Naive thymus-derived CD4-positive, alpha-beta T cell (primary cell): ENCODE results near the gene GSDMA. TPM values are rescaled to one million over a fixed set of nuclear protein-coding genes. Genes with fewer than 3 reads are reported as not detected.
"Not testable (repeated sequence)": the region's sequence is repeated elsewhere in the genome, so short reads cannot be mapped to it uniquely, and the experiment has no call there.

Source experiments
- ATAC-seq: fragments of 150-1000 bp; cut with Tn5 transposase; 2 replicates; pipeline ENCODE4 v1.10.0; 2021; ENCODE audit warnings: mild to moderate bottlenecking, moderate library complexity
- CTCF ChIA-PET: fragments of 350-600 bp; sonication (Branson Sonifier 250); formaldehyde crosslinking; loops from one replicate; lab custom pipeline; 2021; ENCODE audit warnings: antibody characterized with exemption; lab: Charles Lee
- POLR2A ChIA-PET: fragments of 350-600 bp; sonication (Branson Sonifier 250); formaldehyde crosslinking; loops from one replicate; lab custom pipeline; 2021; ENCODE audit warnings: antibody characterized with exemption, inconsistent platforms; lab: Charles Lee
- DNase-seq, 9 donors: peaks; one replicate each; pipeline versions ENCODE4 v3.0.0 to v3.0.0-alpha.2; 2020 to 2022; ENCODE audit warnings: mixed read lengths in 1 of 9
- H3K27ac ChIP-seq: one replicate; pipeline ENCODE4 v1.7.0; 2013; ENCODE audit warnings: mild to moderate bottlenecking, low read depth, low read length, moderate library complexity
- H3K27me3 ChIP-seq, 2 donors: one replicate each; pipeline ENCODE4 v1.7.0; 2013; ENCODE audit warnings: low read length in 2 of 2, mild to moderate bottlenecking in 2 of 2, moderate library complexity in 2 of 2; ENCODE audit not compliant: control insufficient read depth in 2 of 2, insufficient read depth in 2 of 2
- H3K36me3 ChIP-seq, 3 experiments: 1 replicate in 2 of 3; 2 replicates in 1 of 3; pipeline ENCODE4 v1.7.0; 2013; ENCODE audit warnings: low read length in 3 of 3, mild to moderate bottlenecking in 3 of 3, moderate library complexity in 1 of 3; ENCODE audit not compliant: insufficient read depth in 3 of 3, control insufficient read depth in 2 of 3
- H3K4me1 ChIP-seq, 2 donors: one replicate each; pipeline ENCODE4 v1.7.0; 2013; ENCODE audit warnings: low read length in 2 of 2, mild to moderate bottlenecking in 2 of 2, moderate library complexity in 1 of 2; ENCODE audit not compliant: control insufficient read depth in 2 of 2, insufficient read depth in 2 of 2
- H3K4me3 ChIP-seq: 2 replicates; pipeline ENCODE4 v1.7.0; 2013; ENCODE audit warnings: mild to moderate bottlenecking, low read length
- H3K9me3 ChIP-seq, 3 experiments: 1 replicate in 2 of 3; 2 replicates in 1 of 3; pipeline ENCODE4 v1.7.0; 2013; ENCODE audit warnings: low read length in 3 of 3; ENCODE audit not compliant: control insufficient read depth in 2 of 3
- H3K27ac Mint-ChIP-seq, 9 donors: one replicate each; pipeline ENCODE4 v1.8.0; 2020 to 2022; ENCODE audit warnings: mixed read lengths in 9 of 9, mild to moderate bottlenecking in 8 of 9, moderate library complexity in 5 of 9, inconsistent platforms in 2 of 9
- H3K27me3 Mint-ChIP-seq, 5 donors: one replicate each; pipeline ENCODE4 v1.8.0; 2021 to 2022; ENCODE audit warnings: mixed read lengths in 5 of 5, mild to moderate bottlenecking in 1 of 5
- H3K36me3 Mint-ChIP-seq, 5 donors: one replicate each; pipeline ENCODE4 v1.8.0; 2020 to 2022; ENCODE audit warnings: mixed read lengths in 5 of 5, mild to moderate bottlenecking in 3 of 5, inconsistent platforms in 1 of 5
- H3K4me1 Mint-ChIP-seq, 7 donors: one replicate each; pipeline ENCODE4 v1.8.0; 2020 to 2022; ENCODE audit warnings: mixed read lengths in 7 of 7, mild to moderate bottlenecking in 3 of 7, inconsistent platforms in 1 of 7
- H3K4me3 Mint-ChIP-seq, 10 donors: one replicate each; pipeline ENCODE4 v1.8.0; 2020 to 2022; ENCODE audit warnings: mild to moderate bottlenecking in 10 of 10, mixed read lengths in 10 of 10, moderate library complexity in 6 of 10, inconsistent platforms in 2 of 10
- H3K9me3 Mint-ChIP-seq, 11 donors: one replicate each; pipeline ENCODE4 v1.8.0; 2020 to 2022; ENCODE audit warnings: mixed read lengths in 11 of 11, mild to moderate bottlenecking in 4 of 11, inconsistent platforms in 1 of 11, moderate library complexity in 1 of 11
- intact Hi-C, 2 donors: fragments of 100-400 bp; cut with micrococcal nuclease; formaldehyde crosslinking; loops; one replicate each; pipeline ENCODE4 v1.15.1; 2023
- polyA plus RNA-seq, 2 donors: library from polyadenylated mRNA; unstranded; fragments of 300-500 nt; fragmentation: Illumina TruSeq; gene quantifications; one replicate each; pipeline ENCODE4 v1.2.3, GENCODE V29; 2021
- total RNA-seq, 6 experiments: library from RNA in 5 of 6; stranded (reverse) in 5 of 6; gene quantifications; 1 replicate in 5 of 6; 2 replicates in 1 of 6; pipeline ENCODE4 v1.2.3 and lab custom pipeline; 2021 to 2026

The GSDMA gene
- total and polyA plus RNA-seq, 7 experiments from 2014 or later, result 0.22 to 2.4 (median 0.69) TPM; not detected in 2

GRCh38 chr17:40012017-40012647 lies 49.3 kb downstream of the GSDMA start:
- not testable (repeated sequence) for H3K36me3 Mint-ChIP-seq, DNase-seq, H3K4me3 ChIP-seq, H3K36me3 ChIP-seq, H3K27me3 Mint-ChIP-seq, H3K27ac ChIP-seq, H3K4me3 Mint-ChIP-seq, H3K9me3 Mint-ChIP-seq, ATAC-seq, H3K9me3 ChIP-seq, H3K27me3 ChIP-seq, H3K4me1 ChIP-seq
- CTCF ChIA-PET, result interaction anchor here (0.6 to 8.2 kb wide), 9 partner anchors 14 to 521 kb away, joined by 3 to 85 read pairs (median 5); no protein-coding TSS in a partner anchor
- peaks cover 0 to 13% (median 10%) of the 10 kb centered on the region in 7 donors for H3K4me1 Mint-ChIP-seq
- POLR2A ChIA-PET, result interaction anchor here (0.6 to 2.1 kb wide), 4 partner anchors 15 to 692 kb away, joined by 3 to 6 read pairs (median 3); no protein-coding TSS in a partner anchor
- intact Hi-C loops, result loop anchor here (2.0 kb wide), 2 partner anchors 43 to 101 kb away; partner anchors contain the start of gene MED24 (in 1 of the 2)
- peak overlapping the region in 1 of 9 donors; percentile 34 for H3K27ac Mint-ChIP-seq

- ChIA-PET POLR2A (interaction anchor here (0.8 kb wide), 1 partner anchor 70 kb away, joined by 3 read pairs; no protein-coding TSS in a partner anchor), CTCF (interaction anchor here (0.7 to 8.2 kb wide), 9 partner anchors 12 to 180 kb away, joined by 3 to 85 read pairs (median 5); no protein-coding TSS in a partner anchor)
- Mint-ChIP-seq H3K4me1 (peaks cover 0 to 13% (median 10%) of the 10 kb centered on the region in 7 donors), H3K36me3 (peaks cover 4 to 6% (median 5%) of the 10 kb centered on the region in 5 donors), H3K4me3 (no peak overlapping the region), H3K27me3 (peaks cover 0 to 6% (median 0%) of the 10 kb centered on the region in 5 donors), H3K27ac (no peak overlapping the region), H3K9me3 (no peaks in the 10 kb centered on the region)
- Histone ChIP-seq H3K4me3 (no peak overlapping the region), H3K4me1 (peaks cover 0 to 7% of the 10 kb centered on the region in 2 donors), H3K27me3 (no peaks in the 10 kb centered on the region), H3K9me3 (no peaks in the 10 kb centered on the region), H3K36me3 (peaks cover 0 to 17% (median 0%) of the 10 kb centered on the region in 3 experiments), H3K27ac (no peak overlapping the region)
- intact Hi-C loops, result no loop called here
- no peak for DNase-seq
- ATAC-seq, result no peak
Measured at GRCh38 chr17:40014375-40014980, 51.7 kb downstream of the GSDMA start.

- ATAC-seq (no peak), DNase-seq (no peak)
- Histone ChIP-seq H3K9me3 (no peaks in the 10 kb centered on the region), H3K4me3 (no peak within 1 kb of the TSS), H3K27ac (no peak within 1 kb of the TSS), H3K27me3 (no peaks in the 10 kb centered on the region), H3K4me1 (peaks cover 0 to 3% of the 10 kb centered on the region in 2 donors), H3K36me3 (peaks cover 0 to 25% (median 0%) of the 10 kb centered on the region in 3 experiments)
- Mint-ChIP-seq H3K36me3 (peaks cover 4 to 9% (median 5%) of the 10 kb centered on the region in 5 donors), H3K27me3 (peaks cover 0 to 6% (median 0%) of the 10 kb centered on the region in 5 donors), H3K4me1 (peaks cover 0 to 8% (median 7%) of the 10 kb centered on the region in 7 donors), H3K4me3 (no peak within 1 kb of the TSS), H3K27ac (no peak within 1 kb of the TSS), H3K9me3 (no peaks in the 10 kb centered on the region)
- POLR2A ChIA-PET, result interaction anchor here (0.8 to 1.3 kb wide), 2 partner anchors 48 to 69 kb away, joined by 3 read pairs; partner anchors contain the start of gene THRA
- CTCF ChIA-PET, result interaction anchor here (0.8 to 8.2 kb wide), 9 partner anchors 11 to 177 kb away, joined by 3 to 85 read pairs (median 7); no protein-coding TSS in a partner anchor
- intact Hi-C loops, result no loop called here
Measured at GRCh38 chr17:40015005-40015997, 52.5 kb downstream of the GSDMA start, which contains the start of gene CSF3. CSF3 (plus strand) TSS chr17:40015440; CDS start chr17:40015475, 35 bp downstream.

- ChIA-PET CTCF (interaction anchor here (0.6 to 8.2 kb wide), 7 partner anchors 10 to 276 kb away, joined by 3 to 85 read pairs (median 5); no protein-coding TSS in a partner anchor), POLR2A (interaction anchor here (1.3 kb wide), 1 partner anchor 47 kb away, joined by 3 read pairs; the partner anchor contains the start of gene THRA)
- Mint-ChIP-seq H3K27me3 (peaks cover 0 to 6% (median 0%) of the 10 kb centered on the region in 5 donors), H3K27ac (no peak overlapping the region), H3K4me3 (no peak overlapping the region), H3K9me3 (no peaks in the 10 kb centered on the region), H3K4me1 (peaks cover 0 to 8% (median 5%) of the 10 kb centered on the region in 7 donors), H3K36me3 (peaks cover 4 to 13% (median 5%) of the 10 kb centered on the region in 5 donors)
- Histone ChIP-seq H3K9me3 (no peaks in the 10 kb centered on the region), H3K4me1 (no peaks in the 10 kb centered on the region), H3K27ac (no peak overlapping the region), H3K27me3 (no peaks in the 10 kb centered on the region), H3K4me3 (no peak overlapping the region), H3K36me3 (peaks cover 0 to 30% (median 0%) of the 10 kb centered on the region in 3 experiments)
- ATAC-seq (no peak), DNase-seq (no peak)
- intact Hi-C loops, result no loop called here
Measured at GRCh38 chr17:40015998-40016985, 53.5 kb downstream of the GSDMA start.

GRCh38 chr17:40017422-40018080 lies 54.7 kb downstream of the GSDMA start:
- peaks cover 0 to 2% (median 0%) of the 10 kb centered on the region in 5 donors for H3K27me3 Mint-ChIP-seq
- no peak overlapping the region for H3K27ac Mint-ChIP-seq
- Histone ChIP-seq H3K4me3 (no peak overlapping the region), H3K36me3 (peaks cover under 1 to 43% (median 4%) of the 10 kb centered on the region in 3 experiments), H3K4me1 (no peaks in the 10 kb centered on the region), H3K9me3 (no peaks in the 10 kb centered on the region), H3K27me3 (no peaks in the 10 kb centered on the region), H3K27ac (no peak overlapping the region)
- ChIA-PET CTCF (interaction anchor here (0.8 to 1.4 kb wide), 2 partner anchors 144 to 283 kb away, joined by 4 read pairs; no protein-coding TSS in a partner anchor), POLR2A (no interaction called here)
- no peak overlapping the region for H3K4me3 Mint-ChIP-seq
- DNase-seq (no peak), ATAC-seq (no peak)
- peaks cover 4 to 21% (median 5%) of the 10 kb centered on the region in 5 donors for H3K36me3 Mint-ChIP-seq
- intact Hi-C loops, result no loop called here
- no peaks in the 10 kb centered on the region for H3K9me3 Mint-ChIP-seq
- peaks cover 0 to 8% (median 5%) of the 10 kb centered on the region in 7 donors for H3K4me1 Mint-ChIP-seq
